Fibroblast of mammary gland (primary cell): Measurements from ENCODE around the gene EMID1.
"Not testable (repeated sequence)": the region's sequence is repeated elsewhere in the genome, so short reads cannot be mapped to it uniquely, and the experiment has no call there.

Experiments
- DNase-seq: peaks from one replicate; pipeline ENCODE4 v3.0.0-alpha.2; 2010; ENCODE audit warnings: low read depth
- H3K4me3 ChIP-seq: 2 replicates; pipeline ENCODE4 v1.5.1; 2011; ENCODE audit warnings: low read depth, mild to moderate bottlenecking, low read length, moderate library complexity; ENCODE audit not compliant: control insufficient read depth
- TF ChIP-seq, protein P1 (sequence below): conservative IDR thresholded peaks from 2 replicates; pipeline ENCODE4 v1.5.1; 2011; ENCODE audit warnings: low read depth, low read length, inconsistent platforms; ENCODE audit not compliant: control insufficient read depth, insufficient read depth

The EMID1 gene

DNA sequence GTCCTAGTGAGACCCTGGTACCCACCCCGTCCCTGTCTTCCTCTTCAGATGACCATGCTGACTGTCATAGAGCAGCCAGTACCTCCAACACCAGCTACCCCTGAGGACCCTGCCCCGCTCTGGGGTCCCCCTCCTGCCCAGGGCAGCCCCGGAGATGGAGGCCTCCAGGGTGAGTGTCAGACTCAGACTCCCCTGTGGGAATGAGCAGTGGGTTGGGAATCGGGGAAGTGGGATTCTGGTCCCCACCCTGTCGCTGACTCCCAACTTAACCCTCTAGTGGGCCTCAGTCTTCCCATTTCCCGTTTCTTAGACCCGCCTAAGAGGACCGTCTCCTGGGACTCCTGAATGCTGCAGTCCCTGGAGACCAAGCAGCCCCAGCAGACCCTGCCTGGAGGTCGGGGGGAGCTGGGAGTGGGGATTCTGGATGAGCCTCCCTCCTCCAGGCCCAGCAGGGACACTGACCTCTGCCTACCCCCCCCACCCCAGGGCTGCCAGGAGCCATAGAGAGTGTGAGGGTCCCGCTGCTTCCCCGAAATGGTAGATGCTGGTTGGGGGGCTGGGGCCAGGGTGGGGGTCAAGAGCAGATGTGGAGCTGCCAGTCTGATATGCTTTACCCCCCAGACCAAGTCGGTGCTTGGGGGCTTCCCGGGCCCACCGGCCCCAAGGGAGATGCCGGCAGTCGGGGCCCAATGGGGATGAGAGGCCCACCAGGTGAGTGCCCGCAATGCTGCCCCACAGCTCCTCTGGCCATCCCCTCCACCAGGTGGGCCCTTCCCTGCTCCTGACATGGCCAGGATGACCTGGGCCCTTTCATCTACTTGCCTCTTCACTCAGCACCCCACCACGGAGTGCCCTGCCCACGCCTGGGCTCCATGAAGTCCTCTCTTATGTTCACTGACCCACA is 25.5 kb downstream of the EMID1 start:
- TF ChIP-seq, protein P1, sequence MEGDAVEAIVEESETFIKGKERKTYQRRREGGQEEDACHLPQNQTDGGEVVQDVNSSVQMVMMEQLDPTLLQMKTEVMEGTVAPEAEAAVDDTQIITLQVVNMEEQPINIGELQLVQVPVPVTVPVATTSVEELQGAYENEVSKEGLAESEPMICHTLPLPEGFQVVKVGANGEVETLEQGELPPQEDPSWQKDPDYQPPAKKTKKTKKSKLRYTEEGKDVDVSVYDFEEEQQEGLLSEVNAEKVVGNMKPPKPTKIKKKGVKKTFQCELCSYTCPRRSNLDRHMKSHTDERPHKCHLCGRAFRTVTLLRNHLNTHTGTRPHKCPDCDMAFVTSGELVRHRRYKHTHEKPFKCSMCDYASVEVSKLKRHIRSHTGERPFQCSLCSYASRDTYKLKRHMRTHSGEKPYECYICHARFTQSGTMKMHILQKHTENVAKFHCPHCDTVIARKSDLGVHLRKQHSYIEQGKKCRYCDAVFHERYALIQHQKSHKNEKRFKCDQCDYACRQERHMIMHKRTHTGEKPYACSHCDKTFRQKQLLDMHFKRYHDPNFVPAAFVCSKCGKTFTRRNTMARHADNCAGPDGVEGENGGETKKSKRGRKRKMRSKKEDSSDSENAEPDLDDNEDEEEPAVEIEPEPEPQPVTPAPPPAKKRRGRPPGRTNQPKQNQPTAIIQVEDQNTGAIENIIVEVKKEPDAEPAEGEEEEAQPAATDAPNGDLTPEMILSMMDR, result no peak
- DNase-seq, result no peak
- no peak overlapping the region for H3K4me3 ChIP-seq

GRCh38 chr22:29231971-29232959 is 26.6 kb downstream of the EMID1 start:
- no peak for DNase-seq
- TF ChIP-seq, protein P1, result no peak
- no peak overlapping the region for H3K4me3 ChIP-seq

DNA sequence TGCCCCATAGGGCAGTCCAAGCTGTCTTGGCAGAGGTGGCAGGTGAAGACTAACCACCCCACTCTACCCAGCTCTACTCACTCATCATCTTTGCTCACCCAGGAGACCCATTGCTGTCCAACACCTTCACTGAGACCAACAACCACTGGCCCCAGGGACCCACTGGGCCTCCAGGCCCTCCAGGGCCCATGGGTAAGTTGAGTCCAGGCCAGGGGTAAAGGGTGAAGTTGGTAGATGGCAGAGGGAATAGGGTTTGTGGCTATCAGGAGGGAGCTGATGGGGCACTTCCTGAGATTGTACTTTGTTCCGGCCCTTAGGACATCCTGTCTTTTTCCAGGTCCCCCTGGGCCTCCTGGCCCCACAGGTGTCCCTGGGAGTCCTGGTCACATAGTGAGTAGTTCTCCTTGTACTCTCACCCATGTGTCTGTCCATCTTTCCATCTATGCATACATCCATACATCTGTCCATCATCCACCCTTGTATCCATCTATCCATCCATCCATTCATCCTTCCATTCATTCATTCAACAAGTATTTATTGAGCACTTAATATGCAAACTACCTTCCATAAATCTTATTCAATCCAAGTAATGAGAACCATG is 27.7 kb downstream of the EMID1 start:
- no peak overlapping the region for H3K4me3 ChIP-seq
- no peak for DNase-seq
- TF ChIP-seq, protein P1, result no peak

DNA sequence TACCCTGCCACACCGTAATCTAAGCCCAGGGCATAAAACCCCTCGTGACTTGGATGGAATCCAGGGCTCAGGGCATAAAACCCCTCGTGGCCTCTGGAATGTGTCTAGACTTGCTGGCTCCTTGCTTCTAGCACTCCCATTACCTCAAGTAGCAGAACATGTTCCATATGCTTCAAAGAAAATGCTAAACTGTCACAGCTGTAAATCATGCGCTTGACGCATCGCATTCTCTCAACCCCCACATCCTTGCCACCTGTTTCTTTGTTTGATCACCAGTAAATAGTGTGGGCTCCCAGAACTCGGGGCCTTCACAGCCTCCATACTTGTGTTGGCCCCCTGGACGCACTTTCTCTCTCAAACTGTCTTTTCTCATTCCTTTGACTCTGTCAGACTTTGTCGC is 34.8 kb downstream of the EMID1 start:
- H3K4me3 ChIP-seq, DNase-seq: not testable (repeated sequence)

DNA sequence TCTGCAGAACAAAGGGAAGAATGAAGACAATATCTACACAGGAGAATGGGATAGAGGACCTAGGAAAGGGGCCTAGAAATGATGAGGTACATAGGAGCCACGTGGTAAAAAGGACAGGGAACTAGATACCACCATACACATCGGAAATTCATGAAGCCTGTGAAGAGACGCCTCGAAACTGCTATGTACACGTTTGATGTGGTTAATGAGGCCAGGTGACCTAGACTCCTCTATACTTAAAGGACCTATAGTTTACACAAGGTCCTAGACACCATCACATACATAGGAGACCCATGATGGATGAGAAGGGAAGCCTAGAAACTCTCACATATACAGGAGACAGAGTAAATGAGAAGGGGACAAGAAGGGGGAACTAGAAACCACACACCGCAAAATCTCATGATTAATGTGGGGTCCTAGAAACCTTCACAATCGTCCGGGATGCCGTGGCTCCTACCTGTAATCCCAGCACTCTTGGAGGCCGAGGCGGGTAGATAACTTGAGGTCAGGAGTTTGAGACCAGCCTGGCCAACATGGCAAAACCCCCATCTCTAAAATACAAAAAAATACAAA is 38.3 kb downstream of the EMID1 start:
- TF ChIP-seq, protein P1, result no peak
- no peak overlapping the region for H3K4me3 ChIP-seq
- no peak for DNase-seq

GRCh38 chr22:29244785-29245625 is 39.3 kb downstream of the EMID1 start:
- H3K4me3 ChIP-seq, result no peak overlapping the region
- TF ChIP-seq, protein P1, result no peak
- DNase-seq, result no peak
